ENCODE results near the gene SLC15A2.

Gene SLC15A2

DNA sequence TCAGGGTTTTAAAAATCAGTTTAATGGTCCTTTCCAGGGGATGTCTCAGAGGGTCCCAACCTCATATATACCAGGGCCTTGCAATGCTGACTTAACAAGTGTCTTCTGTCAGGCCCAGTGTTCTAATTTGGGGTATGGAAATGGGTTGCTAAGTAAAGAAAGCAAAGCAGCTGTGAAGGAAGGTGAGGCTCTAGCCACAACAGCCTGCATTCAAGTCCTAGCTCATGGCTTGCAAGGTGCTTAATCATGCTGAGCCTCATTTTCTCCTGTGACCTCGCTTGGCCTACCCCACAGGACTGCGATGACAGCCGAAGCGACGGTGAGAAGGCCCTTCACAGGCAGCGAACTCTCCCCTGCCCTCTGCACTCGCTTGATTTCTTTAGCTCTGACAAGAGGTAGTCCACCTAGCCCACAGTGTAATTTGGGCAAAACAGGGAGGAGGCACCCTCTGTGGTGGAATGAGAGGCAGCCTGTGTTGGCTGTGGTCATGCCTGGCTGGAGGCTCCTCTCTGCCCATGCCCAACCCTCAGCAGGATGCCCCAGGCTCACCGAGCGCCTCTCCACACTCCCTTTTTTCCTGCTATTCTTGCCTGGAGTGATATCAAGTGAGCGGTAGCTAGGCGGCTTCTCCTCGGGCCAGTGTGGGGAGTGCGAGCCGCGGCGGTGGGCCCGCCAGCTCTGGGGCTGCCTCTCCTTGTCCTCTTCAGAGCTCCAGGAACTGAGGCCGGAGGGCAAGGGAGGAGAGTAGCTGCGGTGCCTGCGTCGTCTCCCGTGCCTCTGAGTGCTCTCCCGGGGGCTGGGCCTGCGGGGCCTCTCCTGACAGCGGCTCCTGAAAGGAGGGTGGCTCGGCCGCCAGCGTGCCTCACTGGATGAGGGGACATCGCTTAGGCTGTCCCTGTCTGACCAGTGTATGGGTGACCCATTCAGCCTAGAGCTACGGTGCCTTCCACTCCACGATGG lies 98.7 kb downstream of the SLC15A2 start:
- no peak for DNase-seq (ENCODE audit: extremely low read depth, low read depth)
- TF ChIP-seq, protein P1, sequence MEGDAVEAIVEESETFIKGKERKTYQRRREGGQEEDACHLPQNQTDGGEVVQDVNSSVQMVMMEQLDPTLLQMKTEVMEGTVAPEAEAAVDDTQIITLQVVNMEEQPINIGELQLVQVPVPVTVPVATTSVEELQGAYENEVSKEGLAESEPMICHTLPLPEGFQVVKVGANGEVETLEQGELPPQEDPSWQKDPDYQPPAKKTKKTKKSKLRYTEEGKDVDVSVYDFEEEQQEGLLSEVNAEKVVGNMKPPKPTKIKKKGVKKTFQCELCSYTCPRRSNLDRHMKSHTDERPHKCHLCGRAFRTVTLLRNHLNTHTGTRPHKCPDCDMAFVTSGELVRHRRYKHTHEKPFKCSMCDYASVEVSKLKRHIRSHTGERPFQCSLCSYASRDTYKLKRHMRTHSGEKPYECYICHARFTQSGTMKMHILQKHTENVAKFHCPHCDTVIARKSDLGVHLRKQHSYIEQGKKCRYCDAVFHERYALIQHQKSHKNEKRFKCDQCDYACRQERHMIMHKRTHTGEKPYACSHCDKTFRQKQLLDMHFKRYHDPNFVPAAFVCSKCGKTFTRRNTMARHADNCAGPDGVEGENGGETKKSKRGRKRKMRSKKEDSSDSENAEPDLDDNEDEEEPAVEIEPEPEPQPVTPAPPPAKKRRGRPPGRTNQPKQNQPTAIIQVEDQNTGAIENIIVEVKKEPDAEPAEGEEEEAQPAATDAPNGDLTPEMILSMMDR (IDR thresholded peaks at IDR 0.05; ENCODE audit: low read depth, low read length, missing control alignments), result no peak
- no peak overlapping the region for H3K4me3 ChIP-seq (replicated peaks; ENCODE audit: low read depth, low read length)

Measured in HFF-Myc (cell line).